Keratinocyte (primary cell): ENCODE data around the gene MAP2K2. TPM values are rescaled to one million over a fixed set of nuclear protein-coding genes. Genes with fewer than 3 reads are reported as not detected.

Experiments
- DNase-seq: peaks from one replicate; pipeline ENCODE4 v3.0.0-alpha.2; 2011; ENCODE audit warnings: low read depth, missing footprints, low spot score
- FAIRE-seq: peaks from 2 replicates; lab custom pipeline; 2011; peaks lifted over from hg19 to GRCh38; lab: Jason Lieb, UNC
- H2AFZ ChIP-seq: 2 replicates; pipeline ENCODE4 v1.6.0; 2012; ENCODE audit warnings: low read length, control low read depth, inconsistent platforms; ENCODE audit not compliant: control insufficient read depth
- H3K27ac ChIP-seq: 2 replicates; pipeline ENCODE4 v1.5.1; 2011; ENCODE audit warnings: low read length; ENCODE audit not compliant: control insufficient read depth, insufficient read depth
- H3K27me3 ChIP-seq: 3 replicates; pipeline ENCODE4 v1.6.0; 2011; ENCODE audit warnings: low read length; ENCODE audit not compliant: control insufficient read depth, insufficient read depth; ENCODE audit errors: extremely low read depth
- H3K36me3 ChIP-seq, 2 experiments: 2 replicates in 1 of 2; 3 replicates in 1 of 2; pipeline ENCODE4 v1.5.1; 2011; ENCODE audit warnings: low read length in 2 of 2, mild to moderate bottlenecking in 1 of 2; ENCODE audit not compliant: control insufficient read depth in 2 of 2, insufficient read depth in 2 of 2; ENCODE audit errors: extremely low read depth in 1 of 2
- H3K4me1 ChIP-seq: 3 replicates; pipeline ENCODE4 v1.5.1; 2011; ENCODE audit warnings: low read length; ENCODE audit not compliant: control insufficient read depth, insufficient read depth; ENCODE audit errors: extremely low read depth
- H3K4me2 ChIP-seq: 3 replicates; pipeline ENCODE4 v1.6.0; 2011; ENCODE audit warnings: low read depth, low read length; ENCODE audit not compliant: control insufficient read depth, insufficient read depth; ENCODE audit errors: extremely low read depth
- H3K4me3 ChIP-seq, 3 experiments: fragments of 200-600 bp in 1 of 3; sonication (generic) in 1 of 3; 2 replicates in 2 of 3; 3 replicates in 1 of 3; pipeline ENCODE4 v1.5.1; 2011 to 2016; ENCODE audit warnings: low read length in 3 of 3, mild to moderate bottlenecking in 3 of 3, control low read depth in 2 of 3, inconsistent platforms in 1 of 3, low read depth in 1 of 3, mixed read lengths in 1 of 3, mixed run types in 1 of 3, moderate library complexity in 1 of 3; ENCODE audit not compliant: control insufficient read depth in 2 of 3, insufficient read depth in 2 of 3; ENCODE audit errors: extremely low read depth in 1 of 3
- H3K79me2 ChIP-seq: 2 replicates; pipeline ENCODE4 v1.6.0; 2012; ENCODE audit warnings: low read length; ENCODE audit not compliant: control insufficient read depth, insufficient read depth
- H3K9ac ChIP-seq: 3 replicates; pipeline ENCODE4 v1.6.0; 2011; ENCODE audit warnings: low read length; ENCODE audit not compliant: control insufficient read depth, insufficient read depth; ENCODE audit errors: extremely low read depth
- H3K9me1 ChIP-seq: 3 replicates; pipeline ENCODE4 v1.6.0; 2011; ENCODE audit warnings: low read length; ENCODE audit not compliant: control insufficient read depth, insufficient read depth; ENCODE audit errors: extremely low read depth
- H3K9me3 ChIP-seq: 2 replicates; pipeline ENCODE4 v1.5.1; 2012; ENCODE audit warnings: low read depth, low read length; ENCODE audit not compliant: control insufficient read depth
- H4K20me1 ChIP-seq: 3 replicates; pipeline ENCODE4 v1.6.0; 2011; ENCODE audit warnings: low read length; ENCODE audit not compliant: control insufficient read depth, insufficient read depth; ENCODE audit errors: extremely low read depth
- EZH2 ChIP-seq: IDR thresholded peaks from one replicate; pipeline ENCODE4 v1.6.1; 2012; ENCODE audit warnings: inconsistent platforms, mild to moderate bottlenecking, low read length, moderate library complexity
- dilution Hi-C: fragments of 300-500 bp; cut with MboI; formaldehyde crosslinking; loops from one replicate; pipeline ENCODE4 v1.7.0; 2020; ENCODE audit warnings: low sequenced_read_pairs; ENCODE audit not compliant: extremely low pct_ligation_motif_present
- polyA plus RNA-seq, 5 experiments: library from polyadenylated mRNA; depleted of rRNA in 3 of 5; stranded (reverse) in 3 of 5; stranded (forward) in 1 of 5; unstranded in 1 of 5; fragments of >200 nt; gene quantifications; 1 replicate in 1 of 5; 2 replicates in 3 of 5; 3 replicates in 1 of 5; pipeline versions ENCODE4 v1.2.1 to v1.2.3, GENCODE V29; 2011 to 2012; ENCODE audit warnings: missing spikeins in 2 of 5, low read depth in 1 of 5, low replicate concordance in 1 of 5
- TF ChIP-seq, protein P1 (sequence below), 3 experiments: IDR thresholded peaks in 1 of 3; conservative IDR thresholded peaks in 1 of 3; optimal IDR thresholded peaks in 1 of 3; 2 replicates in 2 of 3; 3 replicates in 1 of 3; pipeline versions ENCODE3 to v1.5.1; 2011; ENCODE audit warnings: low read length in 3 of 3, mild to moderate bottlenecking in 3 of 3, moderate library complexity in 2 of 3, control low read depth in 1 of 3, inconsistent platforms in 1 of 3; ENCODE audit not compliant: insufficient read depth in 2 of 3; ENCODE audit errors: extremely low read depth in 1 of 3

Gene MAP2K2
- polyA plus RNA-seq, 1 donor (not counting 4 experiments of a cell fraction or from before 2014, with no cell fraction given) = 61.8 TPM

DNA sequence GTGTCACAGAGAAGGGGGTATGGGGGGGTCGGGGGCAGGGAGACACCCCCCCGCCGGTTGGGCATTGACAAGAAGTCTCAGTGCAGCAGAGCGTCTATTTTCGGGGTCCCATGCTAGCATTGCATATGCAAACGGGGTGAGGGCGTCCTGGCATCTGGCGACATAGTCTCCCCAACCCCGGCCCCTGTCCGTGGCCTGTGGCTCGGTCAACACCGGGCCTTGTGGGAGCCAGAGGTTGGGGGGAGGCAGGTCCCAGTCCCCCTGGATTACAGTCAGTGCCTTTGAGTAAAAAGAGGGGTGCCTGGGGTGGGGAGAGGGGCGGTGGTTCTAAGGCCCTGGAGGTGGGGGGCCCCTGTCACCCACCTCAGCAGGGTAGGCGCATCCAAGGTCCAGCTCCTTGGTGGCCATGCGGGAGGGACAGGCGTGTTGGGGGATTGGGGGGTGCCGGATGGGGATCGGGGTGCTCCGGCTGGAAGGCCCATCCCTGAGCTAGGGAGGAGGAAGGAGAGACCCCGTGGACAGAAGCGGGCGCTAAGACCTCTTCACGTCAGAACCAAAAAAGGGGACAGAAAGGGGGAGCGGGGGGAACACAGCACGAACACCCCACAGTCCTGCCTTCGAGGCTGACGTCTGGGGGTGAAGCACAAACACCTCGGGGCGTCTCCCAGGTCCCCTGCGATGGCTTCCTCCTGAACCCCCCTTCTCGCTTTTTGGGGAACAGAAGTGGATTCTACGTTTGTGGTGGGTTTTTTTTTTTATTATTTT lies 78.1 kb downstream of the MAP2K2 start:
- Histone ChIP-seq H3K4me3 (no peak overlapping the region), H3K9me3 (no peaks in the 10 kb centered on the region), H3K36me3 (peaks cover 15 to 22% of the 10 kb centered on the region in 2 experiments), H2AFZ (no peak overlapping the region), H3K27me3 (no peaks in the 10 kb centered on the region), H3K4me1 (no peaks in the 10 kb centered on the region), H4K20me1 (peaks cover 26% of the 10 kb centered on the region), H3K9me1 (no peaks in the 10 kb centered on the region), H3K79me2 (peaks cover 53% of the 10 kb centered on the region), H3K27ac (no peak overlapping the region), H3K9ac (no peak overlapping the region), H3K4me2 (no peak overlapping the region)
- dilution Hi-C loops = no loop called here
- no peak for TF ChIP-seq EZH2
- TF ChIP-seq, protein P1, sequence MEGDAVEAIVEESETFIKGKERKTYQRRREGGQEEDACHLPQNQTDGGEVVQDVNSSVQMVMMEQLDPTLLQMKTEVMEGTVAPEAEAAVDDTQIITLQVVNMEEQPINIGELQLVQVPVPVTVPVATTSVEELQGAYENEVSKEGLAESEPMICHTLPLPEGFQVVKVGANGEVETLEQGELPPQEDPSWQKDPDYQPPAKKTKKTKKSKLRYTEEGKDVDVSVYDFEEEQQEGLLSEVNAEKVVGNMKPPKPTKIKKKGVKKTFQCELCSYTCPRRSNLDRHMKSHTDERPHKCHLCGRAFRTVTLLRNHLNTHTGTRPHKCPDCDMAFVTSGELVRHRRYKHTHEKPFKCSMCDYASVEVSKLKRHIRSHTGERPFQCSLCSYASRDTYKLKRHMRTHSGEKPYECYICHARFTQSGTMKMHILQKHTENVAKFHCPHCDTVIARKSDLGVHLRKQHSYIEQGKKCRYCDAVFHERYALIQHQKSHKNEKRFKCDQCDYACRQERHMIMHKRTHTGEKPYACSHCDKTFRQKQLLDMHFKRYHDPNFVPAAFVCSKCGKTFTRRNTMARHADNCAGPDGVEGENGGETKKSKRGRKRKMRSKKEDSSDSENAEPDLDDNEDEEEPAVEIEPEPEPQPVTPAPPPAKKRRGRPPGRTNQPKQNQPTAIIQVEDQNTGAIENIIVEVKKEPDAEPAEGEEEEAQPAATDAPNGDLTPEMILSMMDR (optimal IDR thresholded peaks at IDR 0.05 in 1 of 3, IDR thresholded peaks at IDR 0.05 in 1 of 3, conservative IDR thresholded peaks at IDR 0.05 in 1 of 3; ENCODE audit: extremely low read depth in 1 of 3, insufficient read depth in 2 of 3, low read length in 3 of 3) = no peak
- FAIRE-seq (no peak), DNase-seq (no peak)

DNA sequence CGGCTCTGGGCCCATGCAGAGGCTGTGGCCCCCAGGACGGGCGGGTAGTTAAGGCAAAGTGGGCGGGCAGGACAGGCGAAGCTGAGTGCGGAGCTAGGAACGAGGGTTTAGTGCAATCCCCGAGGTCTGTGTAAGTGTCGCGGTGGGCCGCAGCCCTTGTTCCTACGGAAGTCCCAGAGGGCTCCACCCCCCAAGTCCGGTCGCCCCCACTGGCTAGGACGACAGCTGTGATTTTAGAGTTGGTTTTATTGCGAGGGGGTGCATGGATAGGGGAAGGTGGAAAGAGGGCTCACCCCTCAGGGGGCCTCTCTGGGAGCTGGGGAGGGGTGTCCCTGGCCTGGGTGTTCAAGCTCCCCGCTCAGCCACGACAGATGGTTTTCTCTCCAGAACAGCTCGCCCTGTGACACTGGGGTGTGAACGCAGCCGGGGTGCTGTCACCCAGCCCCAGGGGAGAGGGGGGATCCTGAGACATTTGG lies 78.9 kb downstream of the MAP2K2 start:
- Histone ChIP-seq H2AFZ (no peak overlapping the region), H3K9me3 (no peaks in the 10 kb centered on the region), H3K79me2 (peaks cover 45% of the 10 kb centered on the region), H3K4me1 (no peaks in the 10 kb centered on the region), H3K36me3 (peaks cover 9 to 17% of the 10 kb centered on the region in 2 experiments), H4K20me1 (peaks cover 21% of the 10 kb centered on the region), H3K4me2 (no peak overlapping the region), H3K9me1 (no peaks in the 10 kb centered on the region), H3K9ac (no peak overlapping the region), H3K27ac (no peak overlapping the region), H3K4me3 (no peak overlapping the region), H3K27me3 (no peaks in the 10 kb centered on the region)
- no peak for TF ChIP-seq EZH2
- TF ChIP-seq, protein P1 (optimal IDR thresholded peaks at IDR 0.05 in 1 of 3, IDR thresholded peaks at IDR 0.05 in 1 of 3, conservative IDR thresholded peaks at IDR 0.05 in 1 of 3; ENCODE audit: extremely low read depth in 1 of 3, insufficient read depth in 2 of 3, low read length in 3 of 3) = no peak
- dilution Hi-C loops = no loop called here
- no peak for DNase-seq
- FAIRE-seq = no peak
